DND-41 (cell line): Measurements from ENCODE around the gene P2RX4.

Experiments used
- EZH2 ChIP-seq: IDR thresholded peaks from 3 replicates; pipeline ENCODE4 v1.6.1; 2012; ENCODE audit warnings: borderline replicate concordance, low read depth, mild to moderate bottlenecking, moderate library complexity, low read length, inconsistent platforms; ENCODE audit not compliant: severe bottlenecking
- TF ChIP-seq, protein P1 (sequence below): IDR thresholded peaks from 2 replicates; pipeline ENCODE4 v1.5.1; 2012; ENCODE audit warnings: borderline replicate concordance, low read length, moderate library complexity, mild to moderate bottlenecking; ENCODE audit not compliant: poor library complexity, severe bottlenecking; ENCODE audit errors: extremely low read depth

DNA sequence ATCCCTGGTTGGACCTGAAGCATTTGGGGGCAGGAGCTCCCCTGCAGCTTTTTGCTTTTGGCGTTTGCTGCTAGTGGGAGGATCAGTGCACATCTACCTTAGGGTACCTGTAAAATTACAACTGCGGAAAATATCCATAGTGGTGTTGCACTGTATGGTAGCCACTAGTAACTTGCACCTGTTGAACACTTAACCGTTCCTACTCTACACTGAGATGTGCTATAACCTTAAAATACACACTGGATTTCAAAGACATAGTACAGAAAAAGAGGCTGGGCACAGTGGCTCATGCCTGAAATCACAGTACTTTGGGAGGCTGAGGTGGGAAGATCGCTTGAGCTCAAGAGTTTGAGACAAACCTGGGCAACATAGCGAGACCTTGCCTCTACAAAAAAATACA is 2.9 kb downstream of the P2RX4 start:
- TF ChIP-seq, protein P1, sequence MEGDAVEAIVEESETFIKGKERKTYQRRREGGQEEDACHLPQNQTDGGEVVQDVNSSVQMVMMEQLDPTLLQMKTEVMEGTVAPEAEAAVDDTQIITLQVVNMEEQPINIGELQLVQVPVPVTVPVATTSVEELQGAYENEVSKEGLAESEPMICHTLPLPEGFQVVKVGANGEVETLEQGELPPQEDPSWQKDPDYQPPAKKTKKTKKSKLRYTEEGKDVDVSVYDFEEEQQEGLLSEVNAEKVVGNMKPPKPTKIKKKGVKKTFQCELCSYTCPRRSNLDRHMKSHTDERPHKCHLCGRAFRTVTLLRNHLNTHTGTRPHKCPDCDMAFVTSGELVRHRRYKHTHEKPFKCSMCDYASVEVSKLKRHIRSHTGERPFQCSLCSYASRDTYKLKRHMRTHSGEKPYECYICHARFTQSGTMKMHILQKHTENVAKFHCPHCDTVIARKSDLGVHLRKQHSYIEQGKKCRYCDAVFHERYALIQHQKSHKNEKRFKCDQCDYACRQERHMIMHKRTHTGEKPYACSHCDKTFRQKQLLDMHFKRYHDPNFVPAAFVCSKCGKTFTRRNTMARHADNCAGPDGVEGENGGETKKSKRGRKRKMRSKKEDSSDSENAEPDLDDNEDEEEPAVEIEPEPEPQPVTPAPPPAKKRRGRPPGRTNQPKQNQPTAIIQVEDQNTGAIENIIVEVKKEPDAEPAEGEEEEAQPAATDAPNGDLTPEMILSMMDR = no peak
- no peak for TF ChIP-seq EZH2
